IPS DF 6.9 (cell line): ENCODE data around the gene ENOX2.

Experiments
- DNase-seq: peaks from one replicate; pipeline ENCODE4 v3.0.0-alpha.2; 2013; ENCODE audit warnings: low read depth, low spot score
- H3K27ac ChIP-seq: one replicate; pipeline ENCODE4 v1.5.1; 2013; ENCODE audit warnings: low read length, control low read depth
- H3K27me3 ChIP-seq: 2 replicates; pipeline ENCODE4 v1.6.1; 2013; ENCODE audit warnings: mild to moderate bottlenecking, low read length; ENCODE audit not compliant: control insufficient read depth, insufficient read depth
- H3K36me3 ChIP-seq: 2 replicates; pipeline ENCODE4 v1.6.1; 2013; ENCODE audit warnings: low read length; ENCODE audit not compliant: control insufficient read depth, insufficient read depth
- H3K4me1 ChIP-seq: 2 replicates; pipeline ENCODE4 v1.6.1; 2013; ENCODE audit warnings: low read length; ENCODE audit not compliant: control insufficient read depth, insufficient read depth
- H3K4me3 ChIP-seq: 2 replicates; pipeline ENCODE4 v1.5.1; 2013; ENCODE audit warnings: mild to moderate bottlenecking, low read length
- H3K9me3 ChIP-seq: 2 replicates; pipeline ENCODE4 v1.6.1; 2013; ENCODE audit warnings: low read length, inconsistent platforms; ENCODE audit not compliant: control insufficient read depth, insufficient read depth
- WGBS: extraction: QIAGEN DNeasy Blood & Tissue Kit; methylation state at CpG from one replicate; pipeline ENCODE4 v1.1.7; 2013; ENCODE audit warnings: mixed read lengths, missing lambda C conversion rate; ENCODE audit not compliant: insufficient read length, insufficient coverage; 5-methylcytosine and 5-hydroxymethylcytosine counted together

The ENOX2 gene

GRCh38 chrX:130647468-130647867 is 255.5 kb downstream of the ENOX2 start:
- Histone ChIP-seq H3K36me3 (no peaks in the 10 kb centered on the region), H3K4me3 (no peak overlapping the region), H3K27ac (no peak overlapping the region), H3K4me1 (no peaks in the 10 kb centered on the region), H3K9me3 (no peaks in the 10 kb centered on the region), H3K27me3 (no peaks in the 10 kb centered on the region)
- no CpG with 5 or more reads among the region's 1 CpG for WGBS
- no peak for DNase-seq

- DNase-seq, result no peak
- H3K4me3 ChIP-seq, result no peak overlapping the region
- no peaks in the 10 kb centered on the region for H3K27me3 ChIP-seq
- no peaks in the 10 kb centered on the region for H3K9me3 ChIP-seq
- H3K4me1 ChIP-seq, result no peaks in the 10 kb centered on the region
- WGBS, result no CpG with 5 or more reads among the region's 9 CpGs
- H3K27ac ChIP-seq, result no peak overlapping the region
- no peaks in the 10 kb centered on the region for H3K36me3 ChIP-seq
Measured at GRCh38 chrX:130645955-130646583, 256.9 kb downstream of the ENOX2 start.

GRCh38 chrX:130637591-130637990 is 265.4 kb downstream of the ENOX2 start:
- no peak for DNase-seq
- no peaks in the 10 kb centered on the region for H3K4me1 ChIP-seq
- no peak overlapping the region for H3K4me3 ChIP-seq
- H3K27ac ChIP-seq, result no peak overlapping the region
- WGBS, result no CpG with 5 or more reads among the region's 3 CpGs
- no peaks in the 10 kb centered on the region for H3K27me3 ChIP-seq
- no peaks in the 10 kb centered on the region for H3K9me3 ChIP-seq
- H3K36me3 ChIP-seq, result no peaks in the 10 kb centered on the region

GRCh38 chrX:130636277-130636676 is 266.7 kb downstream of the ENOX2 start:
- Histone ChIP-seq H3K9me3 (no peaks in the 10 kb centered on the region), H3K4me1 (0 out of 2 replicates have a peak, but pooled peaks cover under 1% of the 10 kb centered on the region), H3K4me3 (no peak overlapping the region), H3K27ac (no peak overlapping the region), H3K36me3 (no peaks in the 10 kb centered on the region), H3K27me3 (no peaks in the 10 kb centered on the region)
- WGBS, result no CpG with 5 or more reads among the region's 3 CpGs
- no peak for DNase-seq

DNA sequence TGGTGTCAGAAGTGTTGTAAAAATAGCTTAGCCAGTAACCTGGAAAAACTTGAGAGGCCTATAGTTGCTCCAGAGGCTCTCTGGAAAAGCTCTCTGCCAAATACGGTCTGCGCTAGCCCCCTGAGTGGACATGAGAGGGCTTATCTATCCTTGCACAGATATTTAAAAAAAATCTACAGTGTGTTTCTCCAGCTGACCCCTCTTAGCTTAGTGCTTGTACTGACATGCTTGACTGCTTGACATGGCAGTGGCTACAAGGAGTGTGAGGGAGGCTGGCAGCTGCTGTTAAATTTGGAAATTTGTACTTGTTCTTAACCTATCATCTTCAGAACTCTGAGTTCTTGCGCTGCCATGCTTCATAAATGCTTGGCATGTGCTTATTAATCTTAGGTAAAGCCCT is 272.0 kb downstream of the ENOX2 start:
- WGBS, result no CpG with 5 or more reads among the region's 3 CpGs
- Histone ChIP-seq H3K9me3 (no peaks in the 10 kb centered on the region), H3K4me1 (0 out of 2 replicates have a peak, but pooled peaks cover 1% of the 10 kb centered on the region), H3K27ac (no peak overlapping the region), H3K36me3 (no peaks in the 10 kb centered on the region), H3K27me3 (no peaks in the 10 kb centered on the region), H3K4me3 (no peak overlapping the region)
- DNase-seq, result no peak

GRCh38 chrX:130628516-130628915 is 274.5 kb downstream of the ENOX2 start:
- WGBS, result no CpG with 5 or more reads among the region's 2 CpGs
- Histone ChIP-seq H3K36me3 (no peaks in the 10 kb centered on the region), H3K4me3 (no peak overlapping the region), H3K9me3 (no peaks in the 10 kb centered on the region), H3K4me1 (0 out of 2 replicates have a peak, but pooled peaks cover 1% of the 10 kb centered on the region), H3K27me3 (no peaks in the 10 kb centered on the region), H3K27ac (no peak overlapping the region)
- DNase-seq, result no peak

GRCh38 chrX:130626521-130626920 is 276.5 kb downstream of the ENOX2 start:
- Histone ChIP-seq H3K27ac (no peak overlapping the region), H3K27me3 (no peaks in the 10 kb centered on the region), H3K4me1 (0 out of 2 replicates have a peak, but pooled peaks cover 1% of the 10 kb centered on the region), H3K36me3 (no peaks in the 10 kb centered on the region), H3K4me3 (no peak overlapping the region), H3K9me3 (no peaks in the 10 kb centered on the region)
- no peak for DNase-seq

DNA sequence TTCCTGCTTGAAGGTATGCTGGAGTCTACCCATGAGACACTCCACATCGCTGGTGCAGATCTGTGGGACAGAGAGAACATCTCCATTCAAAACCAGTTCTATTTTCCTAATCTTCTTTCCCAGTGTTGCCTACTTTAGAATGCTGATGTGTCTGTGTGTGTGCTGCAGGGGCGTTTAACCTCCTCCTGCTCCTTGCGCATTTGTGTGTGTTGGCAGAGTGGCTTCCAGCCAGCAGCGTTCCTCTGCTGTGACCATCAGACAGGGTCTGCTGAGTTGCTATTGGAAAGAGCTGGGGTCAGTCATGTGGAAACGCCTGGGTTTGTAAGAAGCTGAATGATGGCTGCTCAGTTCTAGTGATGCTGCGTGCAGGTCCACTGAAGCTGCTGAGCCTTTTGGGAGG is 277.6 kb downstream of the ENOX2 start:
- H3K4me1 ChIP-seq, result no peaks in the 10 kb centered on the region
- no peak for DNase-seq
- no peak overlapping the region for H3K27ac ChIP-seq
- no peaks in the 10 kb centered on the region for H3K27me3 ChIP-seq
- WGBS, result no CpG with 5 or more reads among the region's 6 CpGs
- H3K9me3 ChIP-seq, result no peaks in the 10 kb centered on the region
- H3K4me3 ChIP-seq, result no peak overlapping the region
- no peaks in the 10 kb centered on the region for H3K36me3 ChIP-seq

GRCh38 chrX:130623518-130623917 is 279.5 kb downstream of the ENOX2 start:
- Histone ChIP-seq H3K4me1 (no peaks in the 10 kb centered on the region), H3K36me3 (no peaks in the 10 kb centered on the region), H3K27me3 (no peaks in the 10 kb centered on the region), H3K27ac (no peak overlapping the region), H3K9me3 (no peaks in the 10 kb centered on the region), H3K4me3 (no peak overlapping the region)
- DNase-seq, result no peak
- WGBS, result no CpG with 5 or more reads among the region's 4 CpGs

GRCh38 chrX:130615941-130616340 is 287.1 kb downstream of the ENOX2 start:
- no CpG with 5 or more reads among the region's 3 CpGs for WGBS
- Histone ChIP-seq H3K4me3 (no peak overlapping the region), H3K27ac (no peak overlapping the region), H3K27me3 (no peaks in the 10 kb centered on the region), H3K4me1 (no peaks in the 10 kb centered on the region), H3K36me3 (no peaks in the 10 kb centered on the region), H3K9me3 (no peaks in the 10 kb centered on the region)
- DNase-seq, result no peak

GRCh38 chrX:130607431-130607830 is 295.6 kb downstream of the ENOX2 start:
- H3K27ac ChIP-seq, result no peak overlapping the region
- DNase-seq, result no peak
- no peaks in the 10 kb centered on the region for H3K27me3 ChIP-seq
- H3K4me1 ChIP-seq, result no peaks in the 10 kb centered on the region
- WGBS, result no CpG with 5 or more reads among the region's 4 CpGs
- no peak overlapping the region for H3K4me3 ChIP-seq
- H3K9me3 ChIP-seq, result no peaks in the 10 kb centered on the region
- H3K36me3 ChIP-seq, result no peaks in the 10 kb centered on the region
